NCI-H2227 (cell line): ENCODE data around the gene ZNF391.
"Not testable (repeated sequence)": the region's sequence is repeated elsewhere in the genome, so short reads cannot be mapped to it uniquely, and the experiment has no call there.

Experiments used
- DNase-seq: peaks from one replicate; lab custom pipeline; 2025; ENCODE audit not compliant: unreplicated experiment; lab: John Stamatoyannopoulos, UW

The ZNF391 gene

DNA sequence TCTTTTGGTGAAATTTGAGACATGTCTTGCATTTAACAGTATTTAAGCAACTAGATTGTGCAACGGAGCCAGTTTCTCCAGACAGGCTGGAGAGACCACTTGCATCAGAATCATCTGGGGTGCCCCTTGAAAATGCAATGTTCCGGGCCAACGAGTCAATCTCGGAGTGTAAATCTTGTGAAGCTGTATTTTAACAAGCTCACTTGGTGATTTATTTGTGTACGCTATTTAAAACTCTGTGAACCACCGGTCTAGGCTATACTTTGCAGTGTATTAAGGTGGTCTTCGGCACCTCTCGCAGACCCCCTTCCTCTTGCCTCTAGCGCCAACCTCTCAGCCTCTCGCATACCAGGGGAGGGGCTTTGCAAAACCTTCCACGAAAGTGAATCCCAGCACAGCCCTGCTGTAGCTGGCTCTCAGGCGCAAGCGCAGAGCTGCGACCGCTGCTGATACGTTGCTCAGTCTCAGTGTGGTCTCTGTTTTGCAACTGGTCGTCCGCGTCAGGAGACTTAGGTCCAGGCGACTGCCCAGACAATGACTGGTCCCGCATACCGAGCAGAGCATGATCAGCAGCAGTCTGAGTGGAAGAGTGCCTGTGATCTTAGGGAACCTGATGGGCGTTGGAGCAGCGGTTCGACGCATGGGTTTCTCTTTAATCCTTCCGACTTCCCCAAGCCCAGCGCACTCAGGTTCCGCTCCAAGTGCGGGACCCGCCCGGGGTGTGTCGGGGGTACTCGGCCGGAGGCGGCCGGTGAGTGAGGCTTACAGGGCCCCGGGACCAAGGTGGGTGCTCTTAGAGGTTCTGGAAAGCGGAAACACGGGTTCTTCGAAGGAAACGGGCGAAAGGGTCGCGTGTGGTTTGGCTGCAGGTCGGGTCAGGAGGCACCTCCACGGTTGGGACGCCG, at the start of gene ZNF391:
TSS of gene ZNF391 (plus strand) at position 467 of the 905 bp plus-strand sequence. CDS start 11,612 bp downstream, outside the sequence.
- peak; percentile 93 for DNase-seq

DNA sequence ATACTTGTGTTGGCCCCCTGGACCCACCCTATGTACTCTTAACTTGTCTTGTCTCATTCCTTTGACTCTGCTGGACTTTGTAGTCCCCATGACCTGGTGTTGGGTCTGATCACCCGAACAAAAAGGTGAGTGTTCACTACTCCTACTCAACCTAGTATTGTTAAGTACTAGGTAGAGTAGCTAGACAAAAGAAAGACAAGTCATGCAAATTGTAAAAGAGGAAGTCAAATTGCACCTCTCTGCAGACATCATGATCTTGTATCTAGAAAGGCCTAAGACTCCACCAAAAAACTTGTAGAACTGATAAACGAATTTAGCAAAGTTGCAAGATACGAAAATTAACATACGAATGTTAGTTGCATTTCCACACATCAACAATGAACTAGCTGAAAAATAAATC, 35.7 kb upstream of the ZNF391 start:
- DNase-seq, result no peak

DNA sequence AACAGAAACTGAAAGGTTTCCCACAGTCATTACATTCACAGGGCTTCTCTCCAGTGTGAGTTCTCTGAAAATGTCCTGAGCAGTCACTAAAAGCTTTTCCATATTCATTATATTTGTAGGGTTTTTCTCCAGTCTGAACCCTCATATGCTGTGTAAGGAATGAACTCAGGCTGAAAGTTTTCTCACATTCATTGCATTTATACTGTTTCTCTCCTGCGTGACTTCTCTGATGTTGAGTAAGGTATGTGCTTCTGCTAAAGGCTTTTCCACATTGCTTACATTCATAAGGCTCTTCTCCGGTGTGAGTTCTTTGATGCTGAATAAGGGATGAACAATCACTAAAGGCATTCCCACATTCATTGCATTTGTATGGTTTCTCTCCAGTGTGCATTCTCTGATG, 29.8 kb upstream of the ZNF391 start:
- DNase-seq, result no peak

DNA sequence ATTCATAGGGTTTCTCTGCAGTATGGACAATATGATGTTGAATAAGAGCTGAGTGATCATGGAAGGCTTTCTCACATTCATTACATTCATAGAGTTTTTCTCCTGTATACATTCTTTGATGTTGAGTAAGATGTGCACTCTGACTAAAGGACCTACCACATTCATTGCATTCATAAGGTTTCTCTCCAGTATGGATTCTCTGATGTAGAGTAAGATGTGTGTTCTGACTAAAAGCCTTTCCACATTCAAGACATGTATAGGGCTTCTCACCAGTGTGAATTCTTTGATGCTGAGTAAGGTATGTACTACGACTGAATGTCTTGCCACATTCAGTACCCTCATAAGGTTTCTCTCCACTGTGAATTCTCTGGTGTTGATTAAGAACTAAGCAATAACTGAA, 29.3 kb upstream of the ZNF391 start:
- DNase-seq, result no peak

DNA sequence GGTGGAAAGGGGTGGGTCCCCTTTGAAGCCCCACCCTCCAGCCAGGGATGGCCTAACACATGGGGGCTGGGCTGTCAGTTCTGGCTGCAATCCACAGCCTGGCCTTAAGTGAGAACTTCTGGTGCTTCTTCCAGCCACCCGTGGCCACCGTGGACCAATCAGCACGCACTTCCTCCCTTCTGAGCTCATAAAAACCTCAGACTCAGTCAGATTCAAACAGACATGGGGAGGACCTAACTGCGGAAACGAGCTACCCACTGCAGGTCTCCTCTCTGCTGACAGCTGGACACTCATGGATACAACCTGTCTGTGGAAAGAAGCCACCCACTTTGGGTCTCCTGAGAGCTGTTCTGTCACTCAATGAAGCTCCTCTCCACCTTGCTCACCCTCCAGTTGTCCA, 20.4 kb upstream of the ZNF391 start:
- no peak for DNase-seq

DNA sequence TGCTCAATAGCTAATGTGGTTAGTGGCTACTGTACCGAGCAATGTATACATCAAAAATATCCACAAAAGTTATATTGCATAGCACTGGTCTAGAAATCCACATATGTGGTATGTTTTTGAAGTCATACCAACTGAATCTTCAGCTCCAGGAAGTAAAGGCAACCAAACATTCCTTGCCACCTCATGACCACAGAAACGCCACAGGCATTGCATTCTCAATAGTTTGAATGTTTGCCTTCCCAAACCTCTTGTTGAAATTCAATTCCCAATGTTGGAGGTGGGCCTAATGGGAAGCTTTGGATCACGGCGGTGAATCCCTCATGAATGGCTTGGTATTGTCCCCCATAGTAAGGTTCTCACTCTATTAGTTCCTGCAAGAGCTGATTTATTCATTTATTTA, 18.2 kb upstream of the ZNF391 start:
- no peak for DNase-seq

DNA sequence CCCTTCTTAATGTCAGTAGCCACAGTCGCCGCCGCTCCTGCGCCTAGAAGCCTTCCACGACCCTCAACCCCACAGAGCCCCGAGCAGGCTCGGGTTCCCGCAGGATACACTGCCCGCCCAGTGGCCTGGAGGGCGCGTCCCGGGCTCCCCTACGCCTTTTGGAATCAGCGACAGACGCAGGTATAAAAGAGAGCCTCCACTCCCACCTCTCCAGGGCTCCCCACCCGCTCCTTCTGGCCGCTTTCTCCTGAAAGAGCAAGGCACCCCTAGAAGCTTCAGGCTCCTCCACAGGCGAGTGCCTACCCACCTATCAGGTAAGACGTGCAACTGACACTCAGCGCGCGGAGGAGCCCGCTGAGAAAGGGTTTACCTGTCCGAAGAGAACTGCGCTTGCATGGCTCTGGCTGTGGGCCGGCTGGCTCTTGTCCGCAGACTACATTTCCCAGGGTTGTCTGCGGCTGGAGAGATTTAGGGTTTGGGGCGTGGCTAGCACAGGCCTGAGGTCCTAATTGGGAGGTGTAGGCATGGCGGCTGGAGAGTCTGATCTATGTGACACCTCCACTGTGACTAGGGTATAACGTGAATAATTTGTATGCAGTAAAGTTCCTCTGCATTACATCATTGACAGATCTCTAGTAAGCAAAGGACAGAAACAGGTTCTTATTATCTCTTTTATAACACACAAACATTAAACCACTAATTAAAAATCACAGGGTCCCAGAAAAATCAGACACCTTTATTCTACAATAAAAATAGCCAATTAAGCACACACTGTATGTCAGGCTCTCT, 13.5 kb upstream of the ZNF391 start:
- peak; percentile 80 for DNase-seq

DNA sequence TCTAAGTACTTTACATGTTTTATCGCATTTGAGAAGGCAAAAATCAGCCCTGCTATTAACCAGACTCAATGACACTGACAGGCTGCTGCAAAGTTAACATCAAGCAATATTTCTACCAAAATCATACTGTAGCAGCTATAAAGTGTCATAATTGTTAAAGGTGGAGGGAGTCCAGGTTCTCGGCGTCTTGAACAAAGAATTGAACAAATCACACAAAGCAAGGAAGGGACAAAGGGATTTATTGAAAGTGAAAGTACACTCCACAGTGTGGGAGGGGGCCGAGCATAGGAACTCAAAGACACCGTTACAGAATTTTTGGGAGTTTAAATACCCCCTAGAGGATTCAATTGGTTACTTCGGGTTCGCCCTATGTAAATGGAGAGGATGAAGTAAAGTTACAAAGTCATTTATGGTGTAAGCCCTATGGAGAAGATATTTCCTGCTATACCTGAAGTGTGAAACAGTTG, 12.9 kb upstream of the ZNF391 start:
- no peak for DNase-seq

DNA sequence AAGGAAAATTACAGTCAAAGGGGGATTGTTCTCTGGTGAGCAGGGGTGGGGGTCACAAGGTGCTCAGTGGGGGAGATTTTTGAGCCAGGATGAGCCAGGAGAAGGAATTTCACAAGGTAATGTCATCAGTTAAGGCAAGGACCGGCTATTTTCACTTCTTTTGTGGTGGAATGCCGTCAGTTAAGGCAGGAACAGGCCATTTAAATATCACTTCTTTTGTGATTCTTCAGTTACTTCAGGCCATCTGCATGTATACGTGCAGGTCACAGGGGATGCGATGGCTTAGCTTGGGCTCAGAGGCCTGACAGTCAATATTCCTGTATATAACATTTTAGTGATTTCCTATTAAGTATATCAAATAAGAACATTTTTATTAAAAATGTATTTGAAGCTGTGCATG, 10.2 kb upstream of the ZNF391 start:
- not testable (repeated sequence) for DNase-seq

DNA sequence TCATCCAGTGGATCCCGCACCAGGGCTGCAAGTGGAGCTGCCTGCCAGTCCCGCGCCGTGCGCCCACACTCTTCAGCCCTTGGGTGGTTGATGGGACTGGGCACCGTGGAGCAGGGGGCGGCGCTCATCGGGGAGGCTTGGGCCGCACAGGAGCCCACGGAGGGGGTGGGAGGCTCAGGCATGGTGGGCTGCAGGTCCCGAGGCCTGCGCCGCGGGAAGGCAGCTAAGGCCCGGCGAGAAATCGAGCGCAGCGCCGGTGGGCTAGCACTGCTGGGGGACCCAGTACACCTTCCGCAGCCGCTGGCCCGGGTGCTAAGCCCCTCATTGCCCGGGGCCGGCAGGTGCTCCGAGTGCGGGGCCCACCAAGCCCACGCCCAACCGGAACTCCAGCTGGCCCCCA, 7.6 kb upstream of the ZNF391 start:
- not testable (repeated sequence) for DNase-seq

DNA sequence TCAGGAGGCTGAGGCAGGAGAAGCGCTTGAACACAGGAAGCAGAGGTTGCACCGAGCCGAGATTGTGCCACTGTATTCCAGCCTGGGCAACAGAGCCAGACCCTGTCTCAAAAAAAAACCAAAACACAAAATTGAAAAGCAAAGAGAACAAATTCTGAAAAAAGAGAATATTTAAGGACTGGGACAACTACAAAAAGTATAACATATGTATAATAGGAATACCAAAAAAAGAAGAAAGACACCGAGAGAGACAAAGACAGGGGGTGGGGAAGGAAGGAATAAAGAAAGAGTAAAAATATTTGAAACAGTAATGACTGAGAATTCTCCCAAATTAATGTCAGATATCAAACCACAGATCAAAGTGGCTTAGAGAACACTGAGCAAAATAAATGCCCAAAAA, 5.5 kb upstream of the ZNF391 start:
- no peak for DNase-seq

DNA sequence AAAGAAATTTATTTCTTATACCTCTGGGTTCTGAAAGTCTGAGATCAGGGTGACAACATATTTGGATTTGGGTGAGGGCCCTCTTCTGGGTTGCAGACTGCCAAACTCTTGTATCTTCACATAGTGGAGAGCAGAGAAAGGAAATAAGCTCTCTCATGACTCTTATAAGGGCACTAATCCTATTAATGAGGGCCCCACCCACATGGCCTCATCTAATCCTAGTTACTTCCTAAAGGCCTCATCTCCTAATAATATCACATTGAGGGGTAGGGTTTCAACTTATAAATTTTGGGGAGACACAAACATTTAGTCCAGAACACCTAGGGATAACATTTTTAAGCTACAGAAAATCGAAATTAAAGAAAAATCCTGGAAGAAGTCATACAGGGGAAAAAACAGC, 5.1 kb upstream of the ZNF391 start:
- no peak for DNase-seq

DNA sequence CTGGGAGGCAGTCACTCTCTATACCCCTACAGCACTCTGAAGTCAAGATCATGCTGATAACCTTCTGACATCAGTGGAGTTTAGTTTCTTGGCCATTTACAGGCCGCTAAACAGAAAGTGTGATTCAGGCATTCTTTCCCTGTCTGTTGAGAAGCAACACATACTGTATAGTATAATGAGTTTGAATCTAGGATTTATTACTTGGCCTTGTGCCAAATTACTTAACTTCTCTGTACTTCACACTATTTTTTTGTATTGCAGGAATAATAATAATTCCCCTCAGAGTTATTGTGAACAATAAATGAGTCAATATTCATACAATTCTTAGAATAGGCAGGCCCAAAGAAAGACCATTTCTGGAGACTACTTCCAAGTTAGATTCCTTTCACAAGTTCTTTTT, 4.1 kb downstream of the ZNF391 start:
- no peak for DNase-seq

DNA sequence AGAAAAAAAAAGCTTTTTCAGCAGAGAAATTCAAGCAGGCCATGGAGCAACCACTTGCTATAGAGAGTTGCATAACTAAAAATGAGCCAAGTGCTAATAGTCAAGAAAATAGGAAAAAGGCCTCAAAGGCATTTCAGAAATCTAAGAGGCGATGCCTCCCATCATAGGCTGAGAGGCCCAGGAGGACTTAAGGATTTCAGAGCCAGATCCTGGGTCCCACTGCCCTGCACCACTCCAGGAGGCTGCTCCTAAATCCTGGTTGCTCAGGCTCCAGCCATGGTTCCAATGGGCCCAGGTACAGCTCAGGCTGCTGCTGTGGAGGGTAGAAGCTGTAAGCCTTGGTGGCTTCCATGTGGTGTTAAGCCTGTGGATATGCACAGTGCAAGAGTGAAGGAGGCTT, 5.5 kb downstream of the ZNF391 start:
- no peak for DNase-seq

DNA sequence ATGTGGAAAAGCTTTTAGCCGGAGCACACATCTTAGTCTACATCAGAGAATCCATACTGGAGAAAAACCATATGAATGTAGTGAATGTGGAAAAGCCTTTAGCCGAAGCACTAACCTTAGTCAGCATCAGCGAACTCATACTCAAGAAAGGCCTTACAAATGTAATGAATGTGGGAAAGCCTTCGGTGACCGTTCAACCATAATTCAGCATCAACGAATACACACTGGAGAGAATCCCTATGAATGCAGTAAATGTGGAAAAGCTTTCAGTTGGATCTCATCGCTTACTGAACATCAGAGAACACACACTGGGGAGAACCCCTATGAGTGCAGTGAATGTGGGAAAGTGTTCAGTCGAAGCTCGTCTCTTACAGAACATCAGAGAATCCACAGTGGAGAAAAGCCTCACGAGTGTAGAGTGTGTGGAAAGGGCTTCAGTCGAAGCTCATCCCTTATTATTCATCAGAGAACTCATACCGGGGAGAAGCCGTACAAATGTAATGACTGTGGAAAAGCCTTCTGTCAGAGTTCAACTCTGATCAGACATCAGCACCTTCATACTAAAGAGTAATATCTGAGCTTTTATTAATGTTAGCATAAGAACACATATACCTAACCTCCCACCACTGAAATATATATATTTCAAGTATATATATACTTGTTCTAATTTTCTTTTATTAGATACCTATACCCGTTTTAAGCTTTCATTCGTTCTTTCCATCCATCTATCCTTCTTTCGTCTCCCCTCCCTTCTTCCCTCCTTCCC, 12.5 kb downstream of the ZNF391 start:
- no peak for DNase-seq

DNA sequence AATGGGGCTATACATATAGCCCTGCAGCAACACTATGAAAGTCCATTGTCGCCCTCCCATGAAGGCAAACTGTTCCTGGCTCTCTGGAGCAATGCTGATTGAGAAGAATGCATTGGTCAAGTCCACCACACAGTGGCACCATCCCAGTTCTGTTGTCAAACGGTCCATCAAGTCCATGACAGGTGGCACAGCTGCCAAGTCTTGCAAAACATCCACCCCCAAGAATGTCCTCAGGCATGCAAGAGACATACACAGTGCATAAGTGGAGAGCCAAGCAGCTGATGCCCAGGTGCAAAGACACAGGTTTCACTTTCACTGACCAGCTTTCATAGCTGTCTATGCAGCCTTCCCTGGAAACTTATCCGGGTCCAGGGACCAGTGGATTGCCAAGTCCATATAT, 17.5 kb downstream of the ZNF391 start:
- DNase-seq, result no peak

DNA sequence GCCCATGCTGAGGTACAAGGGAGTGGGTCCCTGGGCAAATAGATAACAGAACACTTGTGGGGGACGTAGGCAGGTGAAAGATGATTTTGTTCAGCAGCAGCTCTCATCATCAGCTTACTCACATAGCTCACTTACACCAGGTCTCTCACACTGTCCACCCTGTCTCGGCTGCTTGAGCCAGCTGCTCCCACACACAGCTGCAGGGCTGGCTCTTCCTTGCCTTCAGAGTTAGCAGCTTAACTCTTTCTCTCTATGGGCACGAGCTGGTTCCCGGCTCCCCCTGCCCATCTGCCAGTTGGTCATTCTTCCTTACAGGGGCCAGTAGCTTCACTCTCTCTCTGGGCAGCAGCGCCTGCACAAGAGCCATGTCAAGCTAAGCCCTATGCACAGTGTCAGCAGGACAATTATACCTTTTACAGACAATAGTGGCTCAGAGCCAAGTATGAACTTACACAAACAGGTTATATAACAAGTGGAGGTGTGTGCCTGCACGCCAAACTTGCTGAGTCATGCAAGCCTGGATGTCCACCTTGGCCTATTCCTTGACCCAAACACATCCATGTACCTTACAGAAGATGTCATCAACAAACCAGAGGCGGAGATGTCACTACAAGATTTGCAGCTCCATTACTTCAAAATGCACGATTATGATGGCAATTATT, 18.7 kb downstream of the ZNF391 start:
- DNase-seq, result no peak

DNA sequence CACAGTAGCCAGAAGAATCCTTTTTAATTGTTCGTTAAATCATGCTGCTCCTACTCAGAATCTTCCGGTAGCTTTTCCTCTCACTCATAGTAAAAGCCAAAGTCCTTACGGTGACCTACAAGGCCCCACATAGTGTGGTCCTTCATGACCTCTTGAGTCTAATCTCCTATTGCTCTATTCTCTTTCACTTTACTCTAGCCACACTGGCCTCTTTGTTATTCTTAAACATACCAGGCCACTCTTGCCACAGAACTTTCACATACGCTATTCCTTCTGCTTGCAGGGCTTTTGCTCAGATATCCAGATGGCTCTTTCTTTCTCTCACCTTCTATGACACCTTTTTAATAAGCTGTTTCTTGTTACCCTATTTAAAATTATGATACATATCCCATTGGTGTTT, 25.7 kb downstream of the ZNF391 start:
- no peak for DNase-seq

DNA sequence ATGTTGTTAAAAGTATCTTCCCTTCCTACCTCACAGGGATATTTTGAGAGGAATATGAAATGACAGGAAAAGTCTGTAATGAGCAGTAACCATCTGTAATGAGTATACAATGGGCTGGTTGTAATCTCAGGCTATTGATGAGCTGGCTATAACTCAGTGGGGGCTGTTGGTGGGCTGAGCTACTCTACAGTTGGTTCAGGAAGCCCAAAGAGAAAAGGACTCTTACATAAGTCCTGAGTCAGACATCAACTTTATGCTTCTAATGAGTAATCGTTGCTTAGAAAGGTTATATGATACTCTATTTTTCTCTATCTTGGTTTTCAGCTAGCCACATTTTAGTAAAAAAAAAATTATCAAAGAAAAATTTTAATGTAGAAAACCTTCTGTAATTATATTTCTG, 26.4 kb downstream of the ZNF391 start:
- no peak for DNase-seq

DNA sequence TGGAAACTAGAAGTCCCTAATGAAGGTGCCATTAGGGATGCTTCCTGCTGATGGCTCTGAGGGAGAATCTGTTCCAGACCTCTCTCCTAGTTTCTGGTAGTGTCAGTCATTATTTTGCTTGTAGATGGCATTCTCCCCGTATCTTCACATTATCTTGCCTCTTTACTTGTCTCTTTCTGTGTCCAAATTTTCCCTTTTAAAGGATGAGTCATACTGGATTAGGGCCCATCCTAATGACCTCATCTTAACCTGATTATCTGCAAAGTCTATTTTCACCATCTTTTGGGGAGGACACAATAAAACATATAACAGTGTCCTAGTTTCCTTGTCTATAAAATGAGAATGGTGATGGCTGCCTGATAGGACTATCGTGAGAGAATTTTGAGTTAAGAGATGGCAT, 27.3 kb downstream of the ZNF391 start:
- DNase-seq, result no peak

DNA sequence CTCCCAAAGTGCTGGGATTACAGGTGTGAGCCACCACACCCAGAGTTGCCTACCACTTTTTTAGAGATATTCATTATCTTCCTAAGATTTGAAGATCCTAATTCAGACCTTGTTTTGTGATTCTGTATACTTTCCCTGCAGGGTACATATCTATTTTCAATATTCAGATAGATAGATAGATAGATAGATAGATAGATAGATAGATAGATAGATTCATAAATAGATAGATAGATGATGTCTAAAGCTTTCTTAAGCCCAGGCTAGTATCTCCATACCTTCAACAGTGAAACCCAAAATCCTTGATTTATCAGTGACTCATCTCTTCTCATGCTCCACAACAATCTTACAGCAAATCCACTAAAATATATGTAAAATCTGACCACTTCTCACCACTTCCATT, 30.8 kb downstream of the ZNF391 start:
- DNase-seq, result no peak
